ENCODE results near the gene HMGXB3. TPM values are rescaled to one million over a fixed set of nuclear protein-coding genes. Genes with fewer than 3 reads are reported as not detected.

The HMGXB3 gene
- total and polyA plus RNA-seq, 2 of the 13 experiments (the other 11 are each of a cell fraction or from before 2014, with no cell fraction given), result 18.8 to 23.8 TPM

- TF ChIP-seq SIX4 (CRISPR knock-in tag; IDR thresholded peaks at IDR 0.05) (0 out of 2 replicates have a peak, but pooled peaks have one; percentile 10), HMG20A (CRISPR knock-in tag; IDR thresholded peaks at IDR 0.05; ENCODE audit: borderline replicate concordance) (0 out of 2 replicates have a peak, but pooled peaks have one; percentile 18), ZNF468 (CRISPR knock-in tag; IDR thresholded peaks at IDR 0.05) (no peak), ESRRA (CRISPR knock-in tag; IDR thresholded peaks at IDR 0.05; ENCODE audit: low read depth) (0 out of 2 replicates have a peak, but pooled peaks have one; percentile 66), GATAD1 (CRISPR knock-in tag; IDR thresholded peaks at IDR 0.05) (no peak), ZBTB7B (CRISPR knock-in tag; IDR thresholded peaks at IDR 0.05) (0 out of 2 replicates have a peak, but pooled peaks have one; percentile 23), HDAC2 (CRISPR knock-in tag; IDR thresholded peaks at IDR 0.05) (0 out of 2 replicates have a peak, but pooled peaks have one; percentile 30), PRMT3 (CRISPR knock-in tag; IDR thresholded peaks at IDR 0.05; ENCODE audit: borderline replicate concordance, low read depth) (no peak)
- TF ChIP-seq, protein P1, sequence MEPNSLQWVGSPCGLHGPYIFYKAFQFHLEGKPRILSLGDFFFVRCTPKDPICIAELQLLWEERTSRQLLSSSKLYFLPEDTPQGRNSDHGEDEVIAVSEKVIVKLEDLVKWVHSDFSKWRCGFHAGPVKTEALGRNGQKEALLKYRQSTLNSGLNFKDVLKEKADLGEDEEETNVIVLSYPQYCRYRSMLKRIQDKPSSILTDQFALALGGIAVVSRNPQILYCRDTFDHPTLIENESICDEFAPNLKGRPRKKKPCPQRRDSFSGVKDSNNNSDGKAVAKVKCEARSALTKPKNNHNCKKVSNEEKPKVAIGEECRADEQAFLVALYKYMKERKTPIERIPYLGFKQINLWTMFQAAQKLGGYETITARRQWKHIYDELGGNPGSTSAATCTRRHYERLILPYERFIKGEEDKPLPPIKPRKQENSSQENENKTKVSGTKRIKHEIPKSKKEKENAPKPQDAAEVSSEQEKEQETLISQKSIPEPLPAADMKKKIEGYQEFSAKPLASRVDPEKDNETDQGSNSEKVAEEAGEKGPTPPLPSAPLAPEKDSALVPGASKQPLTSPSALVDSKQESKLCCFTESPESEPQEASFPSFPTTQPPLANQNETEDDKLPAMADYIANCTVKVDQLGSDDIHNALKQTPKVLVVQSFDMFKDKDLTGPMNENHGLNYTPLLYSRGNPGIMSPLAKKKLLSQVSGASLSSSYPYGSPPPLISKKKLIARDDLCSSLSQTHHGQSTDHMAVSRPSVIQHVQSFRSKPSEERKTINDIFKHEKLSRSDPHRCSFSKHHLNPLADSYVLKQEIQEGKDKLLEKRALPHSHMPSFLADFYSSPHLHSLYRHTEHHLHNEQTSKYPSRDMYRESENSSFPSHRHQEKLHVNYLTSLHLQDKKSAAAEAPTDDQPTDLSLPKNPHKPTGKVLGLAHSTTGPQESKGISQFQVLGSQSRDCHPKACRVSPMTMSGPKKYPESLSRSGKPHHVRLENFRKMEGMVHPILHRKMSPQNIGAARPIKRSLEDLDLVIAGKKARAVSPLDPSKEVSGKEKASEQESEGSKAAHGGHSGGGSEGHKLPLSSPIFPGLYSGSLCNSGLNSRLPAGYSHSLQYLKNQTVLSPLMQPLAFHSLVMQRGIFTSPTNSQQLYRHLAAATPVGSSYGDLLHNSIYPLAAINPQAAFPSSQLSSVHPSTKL (CRISPR knock-in tag; IDR thresholded peaks at IDR 0.05), result peak; percentile 18; the same call in 1 of the 2 replicates
- TF ChIP-seq, protein P2, sequence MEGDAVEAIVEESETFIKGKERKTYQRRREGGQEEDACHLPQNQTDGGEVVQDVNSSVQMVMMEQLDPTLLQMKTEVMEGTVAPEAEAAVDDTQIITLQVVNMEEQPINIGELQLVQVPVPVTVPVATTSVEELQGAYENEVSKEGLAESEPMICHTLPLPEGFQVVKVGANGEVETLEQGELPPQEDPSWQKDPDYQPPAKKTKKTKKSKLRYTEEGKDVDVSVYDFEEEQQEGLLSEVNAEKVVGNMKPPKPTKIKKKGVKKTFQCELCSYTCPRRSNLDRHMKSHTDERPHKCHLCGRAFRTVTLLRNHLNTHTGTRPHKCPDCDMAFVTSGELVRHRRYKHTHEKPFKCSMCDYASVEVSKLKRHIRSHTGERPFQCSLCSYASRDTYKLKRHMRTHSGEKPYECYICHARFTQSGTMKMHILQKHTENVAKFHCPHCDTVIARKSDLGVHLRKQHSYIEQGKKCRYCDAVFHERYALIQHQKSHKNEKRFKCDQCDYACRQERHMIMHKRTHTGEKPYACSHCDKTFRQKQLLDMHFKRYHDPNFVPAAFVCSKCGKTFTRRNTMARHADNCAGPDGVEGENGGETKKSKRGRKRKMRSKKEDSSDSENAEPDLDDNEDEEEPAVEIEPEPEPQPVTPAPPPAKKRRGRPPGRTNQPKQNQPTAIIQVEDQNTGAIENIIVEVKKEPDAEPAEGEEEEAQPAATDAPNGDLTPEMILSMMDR (CRISPR knock-in tag; IDR thresholded peaks at IDR 0.05), result peak; percentile 61
- TF ChIP-seq, protein P3, sequence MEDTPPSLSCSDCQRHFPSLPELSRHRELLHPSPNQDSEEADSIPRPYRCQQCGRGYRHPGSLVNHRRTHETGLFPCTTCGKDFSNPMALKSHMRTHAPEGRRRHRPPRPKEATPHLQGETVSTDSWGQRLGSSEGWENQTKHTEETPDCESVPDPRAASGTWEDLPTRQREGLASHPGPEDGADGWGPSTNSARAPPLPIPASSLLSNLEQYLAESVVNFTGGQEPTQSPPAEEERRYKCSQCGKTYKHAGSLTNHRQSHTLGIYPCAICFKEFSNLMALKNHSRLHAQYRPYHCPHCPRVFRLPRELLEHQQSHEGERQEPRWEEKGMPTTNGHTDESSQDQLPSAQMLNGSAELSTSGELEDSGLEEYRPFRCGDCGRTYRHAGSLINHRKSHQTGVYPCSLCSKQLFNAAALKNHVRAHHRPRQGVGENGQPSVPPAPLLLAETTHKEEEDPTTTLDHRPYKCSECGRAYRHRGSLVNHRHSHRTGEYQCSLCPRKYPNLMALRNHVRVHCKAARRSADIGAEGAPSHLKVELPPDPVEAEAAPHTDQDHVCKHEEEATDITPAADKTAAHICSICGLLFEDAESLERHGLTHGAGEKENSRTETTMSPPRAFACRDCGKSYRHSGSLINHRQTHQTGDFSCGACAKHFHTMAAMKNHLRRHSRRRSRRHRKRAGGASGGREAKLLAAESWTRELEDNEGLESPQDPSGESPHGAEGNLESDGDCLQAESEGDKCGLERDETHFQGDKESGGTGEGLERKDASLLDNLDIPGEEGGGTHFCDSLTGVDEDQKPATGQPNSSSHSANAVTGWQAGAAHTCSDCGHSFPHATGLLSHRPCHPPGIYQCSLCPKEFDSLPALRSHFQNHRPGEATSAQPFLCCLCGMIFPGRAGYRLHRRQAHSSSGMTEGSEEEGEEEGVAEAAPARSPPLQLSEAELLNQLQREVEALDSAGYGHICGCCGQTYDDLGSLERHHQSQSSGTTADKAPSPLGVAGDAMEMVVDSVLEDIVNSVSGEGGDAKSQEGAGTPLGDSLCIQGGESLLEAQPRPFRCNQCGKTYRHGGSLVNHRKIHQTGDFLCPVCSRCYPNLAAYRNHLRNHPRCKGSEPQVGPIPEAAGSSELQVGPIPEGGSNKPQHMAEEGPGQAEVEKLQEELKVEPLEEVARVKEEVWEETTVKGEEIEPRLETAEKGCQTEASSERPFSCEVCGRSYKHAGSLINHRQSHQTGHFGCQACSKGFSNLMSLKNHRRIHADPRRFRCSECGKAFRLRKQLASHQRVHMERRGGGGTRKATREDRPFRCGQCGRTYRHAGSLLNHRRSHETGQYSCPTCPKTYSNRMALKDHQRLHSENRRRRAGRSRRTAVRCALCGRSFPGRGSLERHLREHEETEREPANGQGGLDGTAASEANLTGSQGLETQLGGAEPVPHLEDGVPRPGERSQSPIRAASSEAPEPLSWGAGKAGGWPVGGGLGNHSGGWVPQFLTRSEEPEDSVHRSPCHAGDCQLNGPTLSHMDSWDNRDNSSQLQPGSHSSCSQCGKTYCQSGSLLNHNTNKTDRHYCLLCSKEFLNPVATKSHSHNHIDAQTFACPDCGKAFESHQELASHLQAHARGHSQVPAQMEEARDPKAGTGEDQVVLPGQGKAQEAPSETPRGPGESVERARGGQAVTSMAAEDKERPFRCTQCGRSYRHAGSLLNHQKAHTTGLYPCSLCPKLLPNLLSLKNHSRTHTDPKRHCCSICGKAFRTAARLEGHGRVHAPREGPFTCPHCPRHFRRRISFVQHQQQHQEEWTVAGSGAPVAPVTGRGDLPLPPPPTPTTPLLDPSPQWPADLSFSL (CRISPR knock-in tag; IDR thresholded peaks at IDR 0.05), result peak; percentile 62; the same call in 1 of the 2 replicates
Observed at GRCh38 chr5:149951138-149951749, 49.3 kb upstream of the HMGXB3 start (continued).
